NCI-H510A (cell line): ENCODE data around the gene TSHZ1.
A peak's percentile ranks its signal among the peaks of the same experiment; 100 is the strongest.
"Not testable (repeated sequence)": the region's sequence is repeated elsewhere in the genome, so short reads cannot be mapped to it uniquely, and the experiment has no call there.

ENCODE experiments used
- DNase-seq: peaks from one replicate; lab custom pipeline; 2025; lab: John Stamatoyannopoulos, UW

Gene TSHZ1

GRCh38 chr18:75183973-75184493 is 26.6 kb upstream of the TSHZ1 start:
- no peak for DNase-seq

GRCh38 chr18:75185460-75185859 is 25.1 kb upstream of the TSHZ1 start:
- DNase-seq = no peak

DNA sequence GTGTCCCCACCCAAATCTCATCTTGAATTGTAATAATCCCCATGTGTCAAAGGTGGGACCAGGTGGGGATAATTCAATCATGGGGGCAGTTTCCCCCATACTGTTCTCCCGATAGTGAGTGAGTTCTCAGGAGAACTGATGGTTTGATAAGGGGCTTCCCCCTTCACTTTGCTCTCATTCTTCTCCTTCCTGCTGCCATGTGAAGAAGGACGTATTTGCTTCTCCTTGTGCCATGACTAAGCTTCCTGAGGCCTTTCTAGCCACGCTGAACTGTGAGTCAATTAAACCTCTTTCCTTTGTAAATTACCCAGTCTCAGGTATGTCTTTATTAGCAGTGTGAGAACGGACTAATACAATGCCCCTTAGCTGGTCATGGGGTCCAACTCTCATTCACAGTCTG is 22.9 kb upstream of the TSHZ1 start:
- DNase-seq = not testable (repeated sequence)

GRCh38 chr18:75189696-75190095 is 20.9 kb upstream of the TSHZ1 start:
- DNase-seq = no peak

DNA sequence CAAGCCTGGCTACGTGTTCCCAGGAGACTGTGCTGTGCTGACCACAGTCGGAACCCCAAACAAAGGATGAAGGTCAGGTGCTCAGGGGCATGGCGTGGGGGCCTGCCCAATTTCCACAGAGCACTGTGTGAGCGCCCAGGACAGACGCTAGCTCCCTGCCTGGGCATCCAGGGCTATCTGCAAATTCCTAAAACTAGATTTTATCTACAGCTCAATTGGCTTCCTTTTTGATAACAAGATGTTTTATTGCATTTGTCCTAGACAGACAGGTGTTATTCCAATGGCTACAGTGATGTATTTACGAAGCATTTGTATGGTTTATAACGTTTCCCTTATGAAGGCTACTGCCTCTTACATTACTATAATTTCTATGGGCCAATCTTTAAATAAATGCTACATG is 17.7 kb upstream of the TSHZ1 start:
- no peak for DNase-seq

GRCh38 chr18:75198036-75198435 is 12.6 kb upstream of the TSHZ1 start:
- DNase-seq = no peak

DNA sequence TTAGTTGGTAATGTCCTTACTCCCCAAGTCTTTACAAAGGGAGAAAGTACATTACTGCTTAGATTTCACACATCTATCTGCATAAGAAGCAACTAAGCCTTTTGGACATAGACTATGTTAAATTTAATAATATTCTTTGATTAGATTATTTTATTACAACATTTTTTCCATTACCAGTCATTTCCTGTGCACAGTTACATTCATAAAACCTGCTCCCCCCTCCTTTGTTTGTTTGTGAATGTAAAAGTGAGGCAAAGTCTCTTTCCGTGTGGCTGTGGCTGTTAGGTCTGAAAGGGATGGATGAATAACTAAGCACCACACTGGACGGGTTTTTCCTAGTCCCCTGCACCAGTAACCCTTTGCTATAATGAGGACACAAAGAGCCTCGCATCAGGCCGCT is 11.3 kb upstream of the TSHZ1 start:
- no peak for DNase-seq

GRCh38 chr18:75200071-75200470 is 10.5 kb upstream of the TSHZ1 start:
- no peak for DNase-seq

GRCh38 chr18:75200605-75201280 is 9.9 kb upstream of the TSHZ1 start:
- no peak for DNase-seq

DNA sequence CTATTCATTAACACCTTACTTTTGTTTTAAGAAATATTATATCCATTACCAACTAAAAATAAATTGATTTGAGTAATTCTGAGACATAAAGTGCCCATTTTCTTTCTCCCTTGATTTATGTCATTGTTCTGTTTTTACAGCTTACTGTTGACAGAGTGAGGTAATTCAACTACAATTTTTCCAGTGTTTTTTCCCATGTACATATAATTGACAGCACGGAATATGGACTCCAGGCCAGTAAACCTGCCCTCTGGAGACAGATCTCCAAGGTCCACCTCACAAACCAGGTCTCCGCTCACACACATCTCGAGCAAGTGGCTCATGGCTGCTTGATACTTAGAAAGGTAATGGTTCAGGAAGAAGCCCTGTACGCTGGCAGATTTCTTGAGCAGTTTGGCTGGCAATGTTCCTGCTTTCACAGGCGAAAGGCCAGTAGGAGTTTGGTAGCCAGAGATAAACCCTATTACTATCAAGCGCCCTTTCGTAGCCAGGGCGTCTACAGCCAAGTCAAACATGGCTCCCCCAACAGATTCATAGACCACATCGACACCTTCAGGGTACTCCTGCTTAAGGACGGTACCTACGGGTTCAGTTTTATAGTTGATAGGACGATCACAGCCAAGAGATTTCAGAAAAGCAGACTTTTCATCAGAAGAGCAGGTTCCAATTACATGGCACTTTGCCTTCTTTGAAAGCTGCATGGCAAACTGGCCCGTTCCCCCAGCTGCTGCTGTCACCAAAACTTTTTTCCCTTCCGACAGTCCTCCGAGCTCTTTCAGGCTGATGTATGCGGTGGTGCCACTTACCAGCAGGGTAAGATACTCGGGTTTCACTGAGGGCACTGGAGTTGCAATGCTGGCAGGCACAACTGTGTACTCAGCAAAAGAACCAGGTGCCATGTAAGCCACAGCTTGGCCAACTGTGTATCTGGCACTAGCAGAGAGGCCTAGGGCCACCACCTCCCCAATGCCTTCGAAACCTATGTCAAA is 9.0 kb upstream of the TSHZ1 start:
- DNase-seq = no peak

- no peak for DNase-seq
These were observed 7.8 kb upstream of the TSHZ1 start for GRCh38 chr18:75202696-75203365.

DNA sequence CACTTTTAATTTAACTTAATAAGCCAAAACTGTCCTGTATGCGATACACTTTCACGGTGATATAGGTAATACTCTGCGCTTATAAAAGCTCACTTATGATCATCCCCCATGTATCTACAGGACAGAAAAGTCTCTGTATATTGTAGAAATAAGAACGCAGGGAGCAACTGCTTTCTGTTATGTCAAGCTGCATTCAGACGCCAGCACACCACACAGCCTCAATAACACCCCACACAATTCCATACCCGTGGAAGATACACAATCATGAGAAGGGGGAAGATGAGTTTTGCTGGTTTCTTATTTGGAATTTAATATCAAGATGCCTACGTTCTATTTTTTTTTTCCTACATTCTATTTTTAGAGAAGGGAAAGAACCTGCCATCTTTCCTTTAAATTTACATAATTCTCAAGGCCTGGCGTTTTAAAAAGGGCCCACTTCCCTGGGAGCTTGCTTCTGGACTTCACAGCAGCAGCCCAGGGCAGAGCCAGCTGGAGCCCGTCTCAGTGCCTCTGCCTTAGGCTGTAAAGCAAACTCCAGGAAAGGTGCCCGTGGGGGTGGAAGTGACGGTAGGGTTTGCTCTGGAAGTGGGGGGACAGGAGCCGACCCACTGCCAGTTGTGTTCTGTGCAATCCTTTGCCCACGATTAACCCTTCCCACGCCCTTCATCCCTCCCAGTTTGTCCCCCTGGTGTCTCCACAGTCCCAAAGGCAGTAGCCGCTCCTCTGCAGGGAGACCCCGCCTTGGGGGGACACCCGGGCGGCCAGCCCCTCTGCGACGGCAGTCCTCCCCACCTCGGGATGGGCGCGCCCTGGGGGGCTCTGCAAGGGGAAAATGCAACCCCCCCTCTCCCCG is 7.0 kb upstream of the TSHZ1 start:
- DNase-seq = no peak

DNA sequence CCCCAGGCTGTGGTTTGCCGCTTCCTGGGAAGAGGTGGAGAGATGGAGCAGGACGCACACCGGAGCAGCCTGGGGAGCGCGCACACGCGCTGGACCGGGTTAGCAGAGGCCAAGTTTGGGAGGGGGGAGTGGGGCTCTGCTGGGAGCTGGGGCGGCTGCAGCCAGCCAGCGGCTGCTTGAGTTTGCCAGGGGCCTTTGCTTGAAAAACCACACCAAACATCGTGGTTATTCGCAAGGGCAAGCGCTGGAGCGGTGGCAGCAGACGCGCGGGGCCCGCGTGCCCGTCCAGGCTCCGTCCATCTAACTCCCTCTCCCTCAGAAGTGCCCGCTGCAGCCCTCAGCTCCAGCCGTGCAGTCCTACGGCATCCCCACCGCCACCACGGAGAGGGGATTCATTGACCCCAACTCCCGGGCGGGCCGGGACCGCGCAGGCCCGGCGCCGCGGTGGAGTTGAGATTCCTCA is 6.3 kb upstream of the TSHZ1 start:
- DNase-seq = no peak

- DNase-seq = no peak
These were observed 5.7 kb upstream of the TSHZ1 start for GRCh38 chr18:75204732-75205513.

GRCh38 chr18:75205514-75206132 is 5.0 kb upstream of the TSHZ1 start:
- no peak for DNase-seq

DNA sequence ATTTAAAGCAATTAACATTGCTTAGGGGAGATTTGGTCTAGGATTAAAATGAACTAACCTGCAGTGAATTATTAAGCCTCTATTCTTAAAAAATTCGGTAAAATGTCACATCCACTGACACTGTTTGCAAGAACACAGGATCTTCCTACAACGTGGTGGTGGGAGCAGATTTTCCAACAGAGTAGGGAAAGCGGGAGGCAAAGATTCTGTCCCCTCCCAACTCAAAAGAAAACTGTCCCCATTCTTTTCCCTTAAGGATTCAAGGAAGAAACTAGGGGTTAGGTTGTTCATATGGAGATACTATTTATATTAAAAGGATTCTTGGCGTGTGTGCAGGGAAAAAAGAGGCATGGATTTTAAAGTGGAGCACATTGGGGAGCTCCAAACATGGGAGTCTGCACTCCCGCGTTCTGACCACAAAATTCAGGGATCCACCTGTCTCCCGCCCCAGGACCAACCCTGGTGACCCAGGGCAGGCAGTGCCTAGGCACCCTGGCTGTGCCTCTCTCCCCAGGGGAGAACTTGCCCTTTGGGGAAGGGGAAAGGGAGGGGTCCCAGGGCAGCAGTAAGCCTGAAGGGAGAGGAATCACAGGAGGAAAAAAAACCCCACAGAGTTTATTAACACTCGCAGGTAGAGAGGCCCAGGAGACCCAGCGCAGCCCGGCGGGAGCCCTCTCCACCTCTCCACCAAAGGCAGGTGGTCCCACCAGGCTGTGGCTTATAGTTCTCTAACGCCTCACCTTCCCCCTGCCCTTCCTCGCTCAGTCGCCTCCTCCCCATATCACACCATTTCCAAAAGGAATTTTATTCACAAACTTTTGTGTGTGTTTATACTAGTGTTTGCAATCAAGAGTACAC is 3.9 kb upstream of the TSHZ1 start:
- DNase-seq = no peak

DNA sequence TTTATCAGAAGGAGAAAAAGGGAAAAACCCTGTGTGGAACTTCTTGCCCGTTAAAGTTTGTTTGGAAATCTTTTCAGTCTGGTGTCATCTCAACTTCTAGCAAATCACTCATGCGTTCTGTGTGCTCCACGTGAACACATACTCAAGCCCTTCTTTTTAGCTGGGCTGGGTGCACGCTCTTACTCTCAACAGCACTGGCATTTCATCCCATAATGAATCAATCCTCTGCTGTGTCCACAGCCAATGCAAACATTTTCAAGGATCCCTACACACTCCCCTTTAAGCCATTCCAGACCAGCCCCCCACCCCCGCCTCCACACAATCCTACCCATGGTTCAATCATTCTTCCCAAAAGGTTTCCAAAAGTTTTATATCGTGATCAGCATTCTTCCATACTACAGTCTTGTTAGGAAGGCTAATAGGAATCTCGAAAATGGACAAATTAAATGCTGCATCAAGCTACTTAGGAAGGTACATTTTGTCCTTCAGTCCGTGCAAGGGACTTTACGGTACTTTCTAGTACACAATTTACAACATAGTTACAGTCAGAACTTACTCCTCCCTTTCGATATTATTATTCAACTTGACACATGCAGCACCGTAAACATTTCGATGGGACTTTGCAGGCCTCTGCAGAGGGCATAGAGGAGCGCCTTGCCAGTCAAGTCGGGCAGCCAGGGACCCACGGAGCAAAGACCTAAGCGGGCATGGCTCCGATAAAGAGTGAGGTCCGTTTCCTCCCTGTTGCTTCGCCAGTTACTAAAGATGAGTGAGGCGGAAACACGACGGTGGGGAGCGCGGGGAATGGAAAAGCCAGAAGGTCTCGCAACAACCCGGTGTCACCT is 3.1 kb upstream of the TSHZ1 start:
- peak; percentile 29 for DNase-seq

- peak; percentile 50 for DNase-seq
These were observed 2.3 kb upstream of the TSHZ1 start for GRCh38 chr18:75208155-75208835.
